Activated T-cell treated with anti-CD3 and anti-CD28 coated beads, Interleukin-2, amount 50 U/mL, for 72 hours (primary cell): ENCODE measurements around the gene PARD3. TPM values are rescaled to one million over a fixed set of nuclear protein-coding genes. Genes with fewer than 3 reads are reported as not detected.

Experiments used
- ATAC-seq, 2 donors: fragments of 150-1000 bp; cut with Tn5 transposase; replicated peaks in 1 of 2; 2 replicates each; pipeline ENCODE4 v1.10.0; 2021; ENCODE audit warnings: moderate library complexity in 2 of 2, mild to moderate bottlenecking in 1 of 2
- DNase-seq, 2 donors: peaks; one replicate each; pipeline ENCODE4 v3.0.0; 2021 to 2022; ENCODE audit warnings: mixed read lengths in 1 of 2
- H3K27ac Mint-ChIP-seq: one replicate; pipeline ENCODE4 v1.8.0; 2022; ENCODE audit warnings: mild to moderate bottlenecking, moderate library complexity, mixed read lengths
- H3K27me3 Mint-ChIP-seq: one replicate; pipeline ENCODE4 v1.8.0; 2022; ENCODE audit warnings: low read depth, mixed read lengths
- H3K36me3 Mint-ChIP-seq, 2 donors: one replicate each; pipeline ENCODE4 v1.8.0; 2022; ENCODE audit warnings: mixed read lengths in 2 of 2, mild to moderate bottlenecking in 1 of 2; ENCODE audit not compliant: insufficient read depth in 2 of 2
- H3K4me1 Mint-ChIP-seq: one replicate; pipeline ENCODE4 v1.8.0; 2022; ENCODE audit warnings: low read depth, mixed read lengths
- H3K4me3 Mint-ChIP-seq, 2 donors: one replicate each; pipeline ENCODE4 v1.8.0; 2022; ENCODE audit warnings: mild to moderate bottlenecking in 2 of 2, mixed read lengths in 2 of 2, moderate library complexity in 2 of 2
- H3K9me3 Mint-ChIP-seq, 2 donors: one replicate each; pipeline ENCODE4 v1.8.0; 2022; ENCODE audit warnings: mixed read lengths in 2 of 2
- total RNA-seq, 2 donors: library from RNA; stranded (reverse); gene quantifications; one replicate each; pipeline ENCODE4 v1.2.3, GENCODE V29; 2022

PARD3 gene
- total RNA-seq, 2 donors from 2014 or later: 2.3 to 3.7 TPM

DNA sequence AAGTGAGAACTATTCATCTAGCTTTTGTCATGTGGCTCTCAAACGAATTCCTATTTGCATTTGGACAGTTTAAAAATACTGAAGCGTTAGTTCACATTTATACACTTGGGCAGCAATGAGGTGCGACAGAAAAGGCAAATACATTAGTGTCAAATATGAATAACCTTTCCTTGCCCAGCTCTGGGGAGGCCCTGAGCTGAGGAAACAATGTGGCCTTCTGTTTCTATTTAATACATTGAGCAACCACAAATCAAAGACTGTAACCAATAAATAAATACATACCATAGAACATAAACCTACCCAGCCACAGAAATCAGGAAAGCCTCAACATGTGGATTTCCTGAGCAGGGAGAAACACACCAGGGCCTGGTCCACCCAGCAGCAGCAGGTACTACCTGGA is 585.2 kb downstream of the PARD3 start:
- no peak for DNase-seq
- Mint-ChIP-seq H3K36me3 (no peaks in the 10 kb centered on the region), H3K27me3 (no peaks in the 10 kb centered on the region), H3K27ac (no peak overlapping the region), H3K9me3 (peaks cover 0 to 2% of the 10 kb centered on the region in 2 donors), H3K4me3 (no peak overlapping the region), H3K4me1 (no peaks in the 10 kb centered on the region)
- ATAC-seq: no peak

DNA sequence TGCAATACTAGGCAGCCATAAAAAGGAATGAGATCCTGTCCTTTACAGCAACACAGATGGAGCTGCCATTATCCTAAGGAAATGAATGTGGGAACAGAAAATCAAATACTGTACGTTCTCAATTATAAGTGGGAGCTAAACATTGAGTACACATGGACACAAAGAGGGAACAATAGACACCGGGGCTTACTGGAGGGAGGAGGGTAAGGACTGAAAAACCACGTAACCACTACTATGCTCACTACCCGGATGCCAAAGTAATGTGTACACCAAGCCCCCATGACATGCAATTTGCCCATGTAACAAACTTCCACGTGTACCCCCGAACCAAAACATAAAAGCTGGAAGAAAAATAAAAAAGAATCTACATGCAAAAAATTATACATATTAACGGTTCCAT is 587.0 kb downstream of the PARD3 start:
- no peak for DNase-seq

DNA sequence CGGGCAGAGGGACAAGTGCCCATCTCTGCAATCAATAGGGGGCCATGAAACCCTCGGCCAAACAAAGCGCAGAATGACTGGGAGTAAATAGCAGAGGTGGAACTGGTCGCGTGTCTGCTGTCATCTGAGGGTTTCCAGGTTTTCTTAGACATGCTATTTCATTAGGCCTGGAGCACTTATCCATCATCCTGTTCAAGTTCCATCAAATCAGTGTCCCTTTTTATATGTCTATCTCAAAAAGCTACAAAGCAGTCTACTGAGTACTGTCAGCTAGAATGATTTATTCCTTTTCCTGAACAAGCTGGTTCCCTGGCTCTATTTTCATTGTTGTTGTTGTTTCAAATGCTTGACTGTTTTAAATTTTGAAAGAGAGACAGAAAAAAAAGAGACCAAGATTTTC is 590.5 kb downstream of the PARD3 start:
- H3K27ac Mint-ChIP-seq: no peak overlapping the region
- no peaks in the 10 kb centered on the region for H3K27me3 Mint-ChIP-seq
- ATAC-seq: no peak
- DNase-seq: no peak
- peaks cover 0 to 1% of the 10 kb centered on the region in 2 donors for H3K36me3 Mint-ChIP-seq
- H3K4me1 Mint-ChIP-seq: peaks cover 8% of the 10 kb centered on the region
- H3K4me3 Mint-ChIP-seq: no peak overlapping the region
- peaks cover 0 to 2% of the 10 kb centered on the region in 2 donors for H3K9me3 Mint-ChIP-seq

More for the DNA sequence above, 587.0 kb downstream of the PARD3 start:
- Mint-ChIP-seq H3K36me3 (peaks cover 0 to 1% of the 10 kb centered on the region in 2 donors), H3K4me3 (no peak overlapping the region), H3K9me3 (peaks cover 0 to 2% of the 10 kb centered on the region in 2 donors), H3K27me3 (no peaks in the 10 kb centered on the region), H3K27ac (no peak overlapping the region), H3K4me1 (no peaks in the 10 kb centered on the region)
- ATAC-seq: no peak

DNA sequence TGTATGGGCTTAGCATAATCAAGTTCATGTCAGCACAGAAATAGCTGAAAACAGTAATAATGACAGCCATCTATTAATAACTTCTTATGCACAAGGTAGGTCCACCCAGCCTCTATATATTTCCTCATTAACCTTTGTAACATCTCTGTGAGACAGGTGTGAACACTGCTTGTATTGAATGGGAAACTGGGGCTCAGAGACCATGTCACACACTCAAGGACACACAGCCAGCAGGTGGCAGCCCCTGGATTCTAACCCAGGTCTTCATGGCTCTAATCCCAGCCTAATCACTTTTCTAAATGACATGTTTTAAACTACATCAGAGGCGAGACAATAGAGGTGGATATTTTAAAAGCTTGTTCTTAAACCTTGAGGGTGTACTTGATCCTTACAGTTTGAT is 591.4 kb downstream of the PARD3 start:
- Mint-ChIP-seq H3K36me3 (peaks cover 0 to 1% of the 10 kb centered on the region in 2 donors), H3K27ac (no peak overlapping the region), H3K4me1 (peaks cover 11% of the 10 kb centered on the region), H3K9me3 (peaks cover 0 to 2% of the 10 kb centered on the region in 2 donors), H3K4me3 (no peak overlapping the region), H3K27me3 (no peaks in the 10 kb centered on the region)
- ATAC-seq: no peak
- no peak for DNase-seq

DNA sequence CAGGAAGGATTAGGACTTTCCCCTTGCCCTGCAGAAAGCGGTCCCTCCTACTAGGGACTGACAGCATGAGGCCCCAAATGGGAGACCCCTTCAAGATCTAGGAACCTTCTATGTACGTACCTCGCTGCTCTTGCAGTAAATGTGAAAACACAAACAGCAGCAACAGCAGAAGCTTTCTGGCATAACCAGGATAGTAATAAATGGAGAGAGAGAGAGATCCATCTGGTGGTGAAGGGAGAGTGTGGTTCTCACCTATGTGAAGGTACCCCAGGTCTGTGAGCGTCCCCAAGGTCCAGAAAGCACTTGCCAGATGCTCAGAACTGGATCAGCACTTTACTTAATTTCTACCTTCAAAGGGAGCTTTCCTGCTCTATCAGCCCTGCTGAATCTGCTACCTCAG is 592.7 kb downstream of the PARD3 start:
- DNase-seq (no peak), ATAC-seq (no peak)
- Mint-ChIP-seq H3K4me3 (no peak overlapping the region), H3K4me1 (peaks cover 16% of the 10 kb centered on the region), H3K27ac (no peak overlapping the region), H3K36me3 (peaks cover 0 to 1% of the 10 kb centered on the region in 2 donors), H3K9me3 (peaks cover 0 to 2% of the 10 kb centered on the region in 2 donors), H3K27me3 (no peaks in the 10 kb centered on the region)

DNA sequence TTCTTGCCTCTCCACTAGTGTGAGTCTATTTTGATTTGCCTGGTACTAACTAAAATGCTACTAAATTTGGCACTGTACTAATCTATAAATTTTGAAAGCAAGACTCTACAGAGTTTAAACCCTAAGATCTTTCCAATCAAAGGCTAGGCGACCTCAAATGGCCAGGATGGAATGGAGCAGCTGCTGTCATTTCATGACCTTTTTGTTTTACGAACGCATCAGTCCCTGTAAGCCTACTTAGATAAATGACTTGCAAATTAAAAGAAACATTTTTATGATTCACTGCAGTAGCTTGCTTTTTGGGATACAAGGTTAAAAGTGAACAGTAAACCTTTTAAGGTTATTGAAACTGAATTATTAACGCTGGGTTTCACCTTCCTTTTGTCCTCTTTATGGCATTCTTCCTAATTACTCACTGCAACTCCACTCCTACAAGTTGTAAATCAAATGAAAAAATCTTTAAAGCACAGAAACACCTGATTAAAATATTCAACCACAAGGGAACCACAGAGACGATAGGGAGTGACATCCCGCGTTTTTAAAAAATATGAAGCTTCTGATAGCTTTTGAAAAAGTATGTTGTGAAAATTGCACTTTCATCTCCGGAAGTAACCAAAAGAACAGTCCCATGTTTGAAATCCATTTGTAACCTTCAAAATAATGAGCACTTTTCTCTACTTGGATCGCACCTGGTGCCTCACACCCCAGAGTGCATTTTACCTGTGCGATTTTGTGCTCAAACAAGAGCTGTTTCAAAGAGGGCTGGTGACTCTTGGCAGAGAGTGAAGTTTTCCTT is 595.1 kb downstream of the PARD3 start:
- H3K4me1 Mint-ChIP-seq: peaks cover 16% of the 10 kb centered on the region
- H3K27ac Mint-ChIP-seq: no peak overlapping the region
- DNase-seq (no peak), ATAC-seq (no peak)
- peak overlapping the region in 1 of 2 donors; percentile 21 for H3K4me3 Mint-ChIP-seq
- H3K27me3 Mint-ChIP-seq: no peaks in the 10 kb centered on the region
- peaks cover 0 to under 1% of the 10 kb centered on the region in 2 donors for H3K9me3 Mint-ChIP-seq
- peaks cover 0 to 1% of the 10 kb centered on the region in 2 donors for H3K36me3 Mint-ChIP-seq

DNA sequence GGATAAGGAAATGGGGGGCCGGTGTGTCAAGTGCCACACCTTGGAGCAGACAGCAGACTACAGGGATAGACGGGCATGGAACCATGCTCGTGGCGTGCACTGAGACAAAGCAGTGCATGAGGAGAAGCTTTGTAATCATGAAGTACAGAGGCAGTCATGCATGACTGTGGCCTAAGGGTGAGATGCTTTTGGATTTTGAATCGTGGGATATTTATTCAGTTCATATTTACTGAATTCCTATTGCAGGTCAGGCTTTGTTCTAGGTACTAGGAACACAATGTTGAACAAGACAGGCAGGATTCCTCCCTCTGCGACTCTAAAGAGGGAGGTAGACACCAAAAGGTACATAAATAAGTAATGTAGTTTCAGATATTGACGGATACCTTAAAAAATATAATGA is 597.6 kb downstream of the PARD3 start:
- H3K27ac Mint-ChIP-seq: no peak overlapping the region
- no peak for ATAC-seq
- no peak for DNase-seq
- no peak overlapping the region for H3K4me3 Mint-ChIP-seq
- no peaks in the 10 kb centered on the region for H3K27me3 Mint-ChIP-seq
- no peaks in the 10 kb centered on the region for H3K36me3 Mint-ChIP-seq
- H3K9me3 Mint-ChIP-seq: no peaks in the 10 kb centered on the region
- H3K4me1 Mint-ChIP-seq: peaks cover 16% of the 10 kb centered on the region

DNA sequence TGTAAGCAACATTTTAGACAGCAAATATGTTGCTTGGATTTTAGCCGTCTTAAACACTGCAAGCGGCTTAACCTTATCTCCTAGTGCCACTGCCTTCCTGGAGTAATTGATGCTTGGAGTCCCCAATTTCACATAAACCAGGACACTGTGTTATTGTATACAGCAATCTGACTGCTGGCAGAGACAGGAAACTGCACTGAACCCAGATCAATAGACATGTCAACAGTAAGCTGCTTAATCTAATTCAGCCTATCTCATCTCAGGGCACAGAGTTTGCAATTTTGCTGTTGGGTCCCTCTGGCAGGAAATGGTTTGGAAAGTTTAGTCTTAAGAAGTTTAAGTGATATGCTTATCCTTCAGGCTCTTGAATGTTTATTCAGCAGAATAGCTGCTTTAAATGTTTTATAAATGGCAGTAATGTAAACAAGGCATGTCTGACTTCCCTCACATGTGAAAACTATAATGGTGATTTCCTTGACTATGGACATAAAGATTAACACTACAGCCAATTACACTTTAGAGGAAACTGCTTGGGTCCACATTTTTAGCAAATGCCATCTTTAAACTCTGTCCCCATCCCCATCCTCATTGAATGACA is 598.6 kb downstream of the PARD3 start:
- Mint-ChIP-seq H3K27ac (no peak overlapping the region), H3K4me3 (no peak overlapping the region), H3K9me3 (no peaks in the 10 kb centered on the region), H3K27me3 (no peaks in the 10 kb centered on the region), H3K36me3 (no peaks in the 10 kb centered on the region), H3K4me1 (peaks cover 16% of the 10 kb centered on the region)
- DNase-seq (no peak), ATAC-seq (no peak)

DNA sequence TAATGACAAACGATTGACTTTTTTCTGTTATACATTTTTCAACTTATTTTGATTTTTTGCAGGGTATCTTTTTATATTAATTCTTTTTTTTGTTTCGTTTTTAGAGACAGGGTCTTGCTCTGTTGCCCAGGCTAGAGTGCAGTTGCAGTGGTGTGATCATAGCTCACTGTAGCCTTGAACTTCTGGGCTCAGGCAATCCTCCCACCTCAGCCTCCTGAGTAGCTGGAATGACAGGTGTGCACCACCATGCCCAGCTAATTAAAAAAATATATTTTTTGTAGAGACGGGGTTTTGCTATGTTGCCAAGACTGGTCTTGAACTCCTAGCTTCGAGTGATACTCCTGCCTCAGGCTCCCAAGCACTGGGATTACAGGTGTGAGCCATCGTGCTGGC is 601.3 kb downstream of the PARD3 start:
- H3K27ac Mint-ChIP-seq: no peak overlapping the region
- no peak for DNase-seq
- peaks cover 6% of the 10 kb centered on the region for H3K4me1 Mint-ChIP-seq
- no peak overlapping the region for H3K4me3 Mint-ChIP-seq
- no peaks in the 10 kb centered on the region for H3K36me3 Mint-ChIP-seq
- H3K27me3 Mint-ChIP-seq: no peaks in the 10 kb centered on the region
- no peak for ATAC-seq
- no peaks in the 10 kb centered on the region for H3K9me3 Mint-ChIP-seq

DNA sequence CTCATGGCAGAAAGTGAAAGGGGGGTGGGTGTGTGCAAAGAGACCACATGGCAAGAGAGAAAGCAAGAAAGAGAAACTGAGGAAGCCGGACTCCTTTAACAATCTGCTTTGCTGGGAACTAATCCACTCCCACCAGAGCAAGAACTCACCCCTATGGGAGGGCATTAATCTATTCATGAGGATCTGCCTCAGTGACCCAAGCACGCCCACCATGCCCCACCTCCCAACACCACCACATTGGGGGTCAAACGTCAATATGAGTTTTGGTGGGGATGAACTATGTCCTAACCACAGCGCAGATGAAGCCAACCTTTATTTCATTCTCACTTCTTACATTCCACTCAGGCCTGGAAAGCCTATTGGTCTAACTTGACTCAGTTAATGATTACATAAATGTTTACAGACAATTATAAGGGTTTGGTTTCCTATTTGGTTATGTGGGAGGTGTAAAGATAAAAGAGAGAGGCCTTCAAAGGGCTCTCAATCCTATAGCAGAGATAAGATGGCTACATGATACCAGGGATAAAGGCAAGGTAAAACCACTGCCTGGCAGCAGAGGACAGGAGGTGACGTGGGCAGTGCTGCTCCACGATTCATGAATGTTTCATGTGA is 601.8 kb downstream of the PARD3 start:
- no peak for DNase-seq
- Mint-ChIP-seq H3K4me3 (no peak overlapping the region), H3K27ac (no peak overlapping the region), H3K36me3 (no peaks in the 10 kb centered on the region), H3K27me3 (no peaks in the 10 kb centered on the region), H3K4me1 (peaks cover 1% of the 10 kb centered on the region), H3K9me3 (no peaks in the 10 kb centered on the region)
- no peak for ATAC-seq

DNA sequence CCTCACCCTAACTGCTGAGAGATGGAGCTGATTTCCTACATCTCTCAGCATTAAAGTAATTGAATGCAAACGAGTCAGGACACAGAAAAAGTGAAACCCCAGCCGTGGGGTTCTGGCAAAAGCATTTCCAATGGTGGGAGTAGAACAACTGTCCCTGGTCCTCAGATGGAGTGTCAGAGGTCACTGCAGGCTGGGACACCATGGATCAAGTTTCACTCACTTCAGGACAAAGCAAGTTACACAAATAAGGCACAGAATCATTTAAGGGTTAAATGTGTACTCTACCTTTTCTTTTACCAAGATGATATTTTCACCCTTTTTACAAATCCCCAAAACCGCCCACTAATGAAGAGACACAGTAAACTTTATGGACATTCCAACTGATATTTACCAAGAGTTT is 607.8 kb downstream of the PARD3 start:
- H3K27me3 Mint-ChIP-seq: no peaks in the 10 kb centered on the region
- no peak for ATAC-seq
- H3K4me3 Mint-ChIP-seq: no peak overlapping the region
- no peaks in the 10 kb centered on the region for H3K9me3 Mint-ChIP-seq
- H3K36me3 Mint-ChIP-seq: no peaks in the 10 kb centered on the region
- no peak overlapping the region for H3K27ac Mint-ChIP-seq
- DNase-seq: no peak
- peaks cover 9% of the 10 kb centered on the region for H3K4me1 Mint-ChIP-seq

DNA sequence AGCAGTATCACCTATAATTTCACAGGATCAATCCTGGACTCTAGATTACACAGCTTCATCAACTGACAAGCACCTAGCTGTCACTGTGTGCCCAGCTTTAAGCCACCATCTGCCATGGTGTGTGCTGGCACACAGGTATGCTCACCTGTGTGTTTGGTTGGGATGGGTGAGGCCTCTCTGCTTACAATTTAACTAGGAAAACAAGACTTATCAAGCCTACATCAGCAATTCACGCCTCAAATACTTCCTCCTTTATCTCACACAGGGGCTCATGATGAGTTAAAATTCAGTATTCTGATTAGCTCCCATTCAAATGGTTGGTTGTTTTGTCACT is 608.2 kb downstream of the PARD3 start:
- Mint-ChIP-seq H3K27ac (no peak overlapping the region), H3K4me1 (peaks cover 9% of the 10 kb centered on the region), H3K4me3 (no peak overlapping the region), H3K27me3 (no peaks in the 10 kb centered on the region), H3K36me3 (no peaks in the 10 kb centered on the region), H3K9me3 (no peaks in the 10 kb centered on the region)
- ATAC-seq (no peak), DNase-seq (no peak)

DNA sequence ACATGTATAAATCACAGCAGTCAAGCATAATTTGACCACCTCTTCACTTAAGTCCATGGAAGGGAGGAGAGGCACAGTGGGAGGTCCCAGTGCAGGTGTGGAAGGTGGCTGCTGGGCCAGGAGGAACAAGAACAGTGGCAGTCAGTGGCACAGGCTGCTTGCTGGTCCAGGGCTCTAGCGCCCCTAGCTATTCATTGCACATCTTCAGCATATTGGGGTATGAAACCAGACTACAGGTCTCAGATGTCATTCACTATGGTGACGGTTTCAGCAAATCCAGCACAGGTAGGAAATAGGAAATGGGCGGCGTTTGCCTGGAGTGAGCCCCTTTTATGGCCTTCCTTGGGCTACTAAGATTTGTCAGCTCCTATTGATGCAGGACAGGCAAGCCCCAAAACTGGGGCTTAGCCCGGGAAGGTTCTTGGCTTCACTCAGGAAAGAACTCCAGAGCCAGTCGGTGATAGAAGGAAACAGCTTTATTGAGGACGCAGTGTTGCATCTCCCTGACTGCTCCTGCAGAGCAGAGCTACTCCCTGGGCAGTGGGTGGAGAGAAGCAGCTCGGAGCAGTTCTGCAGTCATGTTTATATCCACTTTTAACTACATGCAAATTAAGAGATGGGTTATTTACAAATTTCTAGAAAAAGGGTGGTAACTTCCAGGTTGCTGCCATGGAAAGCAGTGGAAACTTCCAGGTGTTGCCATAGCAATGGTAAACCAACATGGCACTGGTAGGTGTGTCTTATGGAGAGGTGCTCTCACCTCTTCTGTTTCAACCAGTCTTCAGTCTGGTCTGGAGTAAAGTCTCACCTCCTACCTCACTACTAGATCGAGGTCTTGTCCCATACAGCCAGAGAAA is 608.8 kb downstream of the PARD3 start:
- Mint-ChIP-seq H3K9me3 (no peaks in the 10 kb centered on the region), H3K4me3 (no peak overlapping the region), H3K36me3 (no peaks in the 10 kb centered on the region), H3K4me1 (peaks cover 9% of the 10 kb centered on the region), H3K27ac (no peak overlapping the region), H3K27me3 (no peaks in the 10 kb centered on the region)
- ATAC-seq (no peak), DNase-seq (no peak)
